Gastrocnemius medialis (tissue), 4 donors: Measurements from ENCODE around the gene ADAMTSL1. TPM values are rescaled to one million over a fixed set of nuclear protein-coding genes. Genes with fewer than 3 reads are reported as not detected.

ENCODE experiments used
- ATAC-seq, 2 donors: fragments of 150-250 bp; one replicate each; pipeline ENCODE4 v1.9.1; 2016
- DNase-seq, 2 donors: peaks; one replicate each; pipeline ENCODE4 v3.0.0-alpha.2; 2019
- H3K27ac ChIP-seq, 4 donors: fragments of 200-600 bp; sonication (generic); 1 replicate in 1 of 4; 2 replicates in 3 of 4; pipeline ENCODE4 v1.5.1; 2016 to 2018; ENCODE audit warnings: mild to moderate bottlenecking in 2 of 4, moderate library complexity in 1 of 4
- H3K27me3 ChIP-seq, 3 donors: fragments of 200-600 bp; sonication (generic) in 2 of 3; 1 replicate in 1 of 3; 2 replicates in 2 of 3; pipeline versions ENCODE4 v1.5.1 to v1.6.0; 2016 to 2019; ENCODE audit warnings: mild to moderate bottlenecking in 1 of 3, moderate library complexity in 1 of 3
- H3K36me3 ChIP-seq, 2 donors: fragments of 200-600 bp; sonication (generic) in 1 of 2; one replicate each; pipeline ENCODE4 v1.5.1; 2017 to 2018
- H3K4me1 ChIP-seq, 2 donors: fragments of 200-600 bp; sonication (generic) in 1 of 2; one replicate each; pipeline ENCODE4 v1.5.1; 2016 to 2017; ENCODE audit warnings: mild to moderate bottlenecking in 2 of 2
- H3K4me3 ChIP-seq, 4 donors: fragments of 200-600 bp; sonication (generic) in 3 of 4; 1 replicate in 1 of 4; 2 replicates in 3 of 4; pipeline ENCODE4 v1.5.1; 2016 to 2019; ENCODE audit warnings: mild to moderate bottlenecking in 2 of 4
- H3K9me3 ChIP-seq, 3 donors: fragments of 200-600 bp; sonication (generic) in 2 of 3; 1 replicate in 1 of 3; 2 replicates in 2 of 3; pipeline ENCODE4 v1.5.1; 2016 to 2019
- POLR2A ChIP-seq, 2 donors: fragments of 450-650 bp; IDR thresholded peaks; one replicate each; pipeline ENCODE4 v1.6.1; 2017; ENCODE audit warnings: antibody characterized with exemption in 2 of 2, mild to moderate bottlenecking in 2 of 2, moderate library complexity in 2 of 2
- in situ Hi-C, 4 donors: fragments of 200-750 bp; cut with MboI; loops; one replicate each; pipeline versions ENCODE4 v1.15.0 to v1.8.0; 2017; ENCODE audit warnings: low sequenced_read_pairs in 4 of 4
- intact Hi-C: fragments of 100-400 bp; cut with DNase I; formaldehyde crosslinking; loops from one replicate; pipeline ENCODE4 v1.15.1; 2023; ENCODE audit warnings: low total_unique reads
- total RNA-seq, 4 donors: library from RNA; depleted of rRNA; stranded (reverse); fragments of >200 nt; gene quantifications; one replicate each; pipeline versions ENCODE4 v1.1.0 to v1.2.3, GENCODE V29; 2016
- TF ChIP-seq, protein P1 (sequence below), 5 experiments: fragments of 450-650 bp in 3 of 5; fragments of 200-600 bp in 2 of 5; sonication (generic) in 2 of 5; IDR thresholded peaks in 4 of 5; conservative IDR thresholded peaks in 1 of 5; 1 replicate in 4 of 5; 2 replicates in 1 of 5; pipeline ENCODE4 v1.5.1; 2016 to 2019; ENCODE audit warnings: antibody characterized with exemption in 5 of 5, mild to moderate bottlenecking in 3 of 5, moderate library complexity in 3 of 5

ADAMTSL1 gene
- total RNA-seq, 4 donors from 2014 or later = 0.05 to 0.58 (median 0.28) TPM

DNA sequence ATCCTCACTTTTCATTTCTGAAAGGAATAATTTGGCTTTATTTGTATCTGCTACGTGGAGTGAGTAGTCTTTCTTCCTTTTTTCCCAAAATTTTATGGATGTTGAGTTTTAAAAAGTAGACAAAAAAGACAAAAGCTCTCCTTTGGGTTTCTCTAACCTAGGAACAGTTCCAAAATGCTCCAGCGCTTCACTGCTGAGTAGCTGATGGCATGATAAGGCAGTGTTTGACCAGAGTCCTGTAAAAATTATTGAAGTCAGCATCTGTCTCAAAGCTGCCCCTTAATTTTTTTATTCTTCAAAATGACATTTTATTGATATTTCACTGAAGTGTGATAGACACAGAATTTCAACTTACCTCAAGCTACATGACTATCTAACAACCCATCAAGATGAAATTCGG, 219.0 kb downstream of the ADAMTSL1 start:
- no peaks in the 10 kb centered on the region for H3K36me3 ChIP-seq
- in situ Hi-C loops (no loop called here), intact Hi-C loops (no loop called here)
- no peak for ATAC-seq
- no peak overlapping the region for H3K27ac ChIP-seq
- no peaks in the 10 kb centered on the region for H3K4me1 ChIP-seq
- H3K4me3 ChIP-seq = no peak overlapping the region
- no peaks in the 10 kb centered on the region for H3K9me3 ChIP-seq
- no peak for DNase-seq
- no peaks in the 10 kb centered on the region for H3K27me3 ChIP-seq
- TF ChIP-seq POLR2A (IDR thresholded peaks at IDR 0.05) = no peak
- TF ChIP-seq, protein P1, sequence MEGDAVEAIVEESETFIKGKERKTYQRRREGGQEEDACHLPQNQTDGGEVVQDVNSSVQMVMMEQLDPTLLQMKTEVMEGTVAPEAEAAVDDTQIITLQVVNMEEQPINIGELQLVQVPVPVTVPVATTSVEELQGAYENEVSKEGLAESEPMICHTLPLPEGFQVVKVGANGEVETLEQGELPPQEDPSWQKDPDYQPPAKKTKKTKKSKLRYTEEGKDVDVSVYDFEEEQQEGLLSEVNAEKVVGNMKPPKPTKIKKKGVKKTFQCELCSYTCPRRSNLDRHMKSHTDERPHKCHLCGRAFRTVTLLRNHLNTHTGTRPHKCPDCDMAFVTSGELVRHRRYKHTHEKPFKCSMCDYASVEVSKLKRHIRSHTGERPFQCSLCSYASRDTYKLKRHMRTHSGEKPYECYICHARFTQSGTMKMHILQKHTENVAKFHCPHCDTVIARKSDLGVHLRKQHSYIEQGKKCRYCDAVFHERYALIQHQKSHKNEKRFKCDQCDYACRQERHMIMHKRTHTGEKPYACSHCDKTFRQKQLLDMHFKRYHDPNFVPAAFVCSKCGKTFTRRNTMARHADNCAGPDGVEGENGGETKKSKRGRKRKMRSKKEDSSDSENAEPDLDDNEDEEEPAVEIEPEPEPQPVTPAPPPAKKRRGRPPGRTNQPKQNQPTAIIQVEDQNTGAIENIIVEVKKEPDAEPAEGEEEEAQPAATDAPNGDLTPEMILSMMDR (IDR thresholded peaks at IDR 0.05 in 4 of 5, conservative IDR thresholded peaks at IDR 0.05 in 1 of 5) = no peak

DNA sequence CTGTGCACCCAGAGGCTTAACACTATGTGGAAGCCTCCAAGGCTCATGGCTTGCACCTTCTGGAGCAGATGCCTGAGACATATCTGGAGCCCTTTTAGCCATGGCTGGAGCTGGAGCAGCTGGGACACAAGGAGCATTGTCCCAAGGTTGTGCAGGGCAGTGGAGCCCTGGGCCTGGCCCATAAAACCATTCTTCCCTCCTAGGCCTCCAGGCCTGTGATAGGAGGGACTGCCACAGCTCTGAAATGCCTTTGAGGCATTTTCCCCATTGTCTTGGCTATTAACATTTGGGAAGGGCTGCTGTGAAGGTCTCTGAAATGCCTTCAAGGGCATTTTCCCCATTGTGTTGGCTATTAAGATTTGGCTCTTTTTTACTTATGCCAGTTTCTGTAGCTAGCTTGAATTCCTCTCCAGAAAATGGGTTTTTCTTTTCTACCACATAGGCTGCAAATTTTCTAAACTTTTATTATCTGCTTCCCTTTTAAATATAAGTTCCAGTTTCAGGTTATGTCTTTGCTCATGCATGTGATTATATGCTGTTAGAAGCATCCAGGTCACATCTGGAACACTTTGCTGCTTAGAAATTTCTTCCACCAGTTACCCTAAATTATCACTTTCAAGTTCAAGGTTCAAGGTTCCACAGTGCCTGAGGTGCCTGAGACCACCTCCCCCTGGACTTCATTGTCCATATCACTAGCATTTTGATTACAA, 221.2 kb downstream of the ADAMTSL1 start:
- ATAC-seq = no peak
- Histone ChIP-seq H3K4me1 (no peaks in the 10 kb centered on the region), H3K27me3 (no peaks in the 10 kb centered on the region), H3K36me3 (no peaks in the 10 kb centered on the region), H3K4me3 (no peak overlapping the region), H3K9me3 (no peaks in the 10 kb centered on the region), H3K27ac (no peak overlapping the region)
- intact Hi-C loops = no loop called here
- in situ Hi-C loops = no loop called here
- DNase-seq = no peak
- no peak for TF ChIP-seq POLR2A (IDR thresholded peaks at IDR 0.05)
- TF ChIP-seq, protein P1 (IDR thresholded peaks at IDR 0.05 in 4 of 5, conservative IDR thresholded peaks at IDR 0.05 in 1 of 5) = no peak

DNA sequence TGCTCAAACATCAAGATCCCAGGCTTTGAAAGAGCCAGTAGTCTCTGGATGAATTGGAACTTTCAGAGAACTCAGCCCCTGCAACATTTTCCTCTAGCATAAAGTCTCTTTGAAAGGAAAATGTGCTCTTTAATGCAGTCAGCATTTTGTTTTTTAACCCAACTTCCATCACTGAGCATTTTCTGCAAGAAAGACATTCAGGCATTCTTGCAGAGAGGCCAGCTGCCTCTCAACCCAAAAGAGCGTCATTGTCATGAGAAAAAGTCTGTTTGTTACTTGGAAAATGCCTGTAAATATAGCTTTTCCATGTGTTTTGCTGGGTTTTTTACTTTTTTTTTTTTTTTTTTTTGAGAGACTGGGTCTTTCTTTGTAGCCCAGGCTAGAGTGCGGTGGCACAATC, 225.0 kb downstream of the ADAMTSL1 start:
- Histone ChIP-seq H3K36me3 (no peaks in the 10 kb centered on the region), H3K4me3 (no peak overlapping the region), H3K4me1 (no peaks in the 10 kb centered on the region), H3K9me3 (no peaks in the 10 kb centered on the region), H3K27me3 (no peaks in the 10 kb centered on the region), H3K27ac (no peak overlapping the region)
- in situ Hi-C loops = no loop called here
- no peak for TF ChIP-seq POLR2A (IDR thresholded peaks at IDR 0.05)
- TF ChIP-seq, protein P1 (IDR thresholded peaks at IDR 0.05 in 4 of 5, conservative IDR thresholded peaks at IDR 0.05 in 1 of 5) = no peak
- no peak for DNase-seq
- no peak for ATAC-seq
- intact Hi-C loops = no loop called here

DNA sequence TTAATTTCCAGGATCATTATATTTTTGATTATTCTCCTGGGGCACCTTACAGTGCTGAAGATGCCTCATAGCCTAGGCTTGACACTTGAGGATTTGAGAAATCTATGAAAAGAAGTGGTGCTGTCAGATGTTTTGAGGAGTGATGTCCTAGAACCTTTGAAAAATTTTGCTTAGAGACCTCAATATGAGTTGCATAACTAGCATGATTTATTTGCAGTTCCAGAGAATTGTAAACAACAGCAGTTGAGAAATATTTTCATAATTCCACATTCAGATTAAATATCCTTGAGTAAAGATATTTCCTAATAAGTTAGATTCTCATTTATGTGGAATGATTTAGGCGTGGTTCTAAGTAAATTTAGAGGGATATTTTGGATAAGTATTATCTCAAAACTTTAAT, 225.8 kb downstream of the ADAMTSL1 start:
- TF ChIP-seq, protein P1 (IDR thresholded peaks at IDR 0.05 in 4 of 5, conservative IDR thresholded peaks at IDR 0.05 in 1 of 5) = no peak
- TF ChIP-seq POLR2A (IDR thresholded peaks at IDR 0.05) = no peak
- Histone ChIP-seq H3K4me3 (no peak overlapping the region), H3K27ac (no peak overlapping the region), H3K36me3 (no peaks in the 10 kb centered on the region), H3K4me1 (no peaks in the 10 kb centered on the region), H3K9me3 (no peaks in the 10 kb centered on the region), H3K27me3 (no peaks in the 10 kb centered on the region)
- DNase-seq (no peak), ATAC-seq (peak; percentile 63 to 68)
- in situ Hi-C loops = no loop called here
- intact Hi-C loops = no loop called here

DNA sequence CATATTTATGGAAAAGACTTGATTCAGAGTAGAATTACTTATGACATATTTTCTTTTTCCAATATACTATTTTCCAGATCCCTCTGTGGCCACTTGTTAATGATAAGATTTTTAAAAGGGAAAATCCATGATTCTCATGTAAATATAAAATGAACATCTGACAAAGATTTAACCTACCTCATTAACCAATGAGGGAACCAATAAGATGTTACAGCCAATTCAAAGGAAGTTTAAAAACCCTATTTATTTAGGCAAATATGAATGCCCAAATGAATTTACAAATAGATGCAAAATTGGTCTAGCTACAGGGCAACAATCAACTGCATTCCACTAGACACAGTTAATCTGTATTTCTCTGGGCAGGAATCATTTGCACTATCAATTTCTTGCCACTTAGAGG, 226.8 kb downstream of the ADAMTSL1 start:
- Histone ChIP-seq H3K27me3 (no peaks in the 10 kb centered on the region), H3K27ac (no peak overlapping the region), H3K9me3 (no peaks in the 10 kb centered on the region), H3K36me3 (no peaks in the 10 kb centered on the region), H3K4me1 (no peaks in the 10 kb centered on the region), H3K4me3 (no peak overlapping the region)
- DNase-seq = no peak
- ATAC-seq = no peak
- intact Hi-C loops = no loop called here
- in situ Hi-C loops = no loop called here
- no peak for TF ChIP-seq POLR2A (IDR thresholded peaks at IDR 0.05)
- TF ChIP-seq, protein P1 (IDR thresholded peaks at IDR 0.05 in 4 of 5, conservative IDR thresholded peaks at IDR 0.05 in 1 of 5) = no peak
